ENCODE data around the gene MLF2.
A peak's percentile ranks its signal among the peaks of the same experiment; 100 is the strongest.

MLF2 gene

DNA sequence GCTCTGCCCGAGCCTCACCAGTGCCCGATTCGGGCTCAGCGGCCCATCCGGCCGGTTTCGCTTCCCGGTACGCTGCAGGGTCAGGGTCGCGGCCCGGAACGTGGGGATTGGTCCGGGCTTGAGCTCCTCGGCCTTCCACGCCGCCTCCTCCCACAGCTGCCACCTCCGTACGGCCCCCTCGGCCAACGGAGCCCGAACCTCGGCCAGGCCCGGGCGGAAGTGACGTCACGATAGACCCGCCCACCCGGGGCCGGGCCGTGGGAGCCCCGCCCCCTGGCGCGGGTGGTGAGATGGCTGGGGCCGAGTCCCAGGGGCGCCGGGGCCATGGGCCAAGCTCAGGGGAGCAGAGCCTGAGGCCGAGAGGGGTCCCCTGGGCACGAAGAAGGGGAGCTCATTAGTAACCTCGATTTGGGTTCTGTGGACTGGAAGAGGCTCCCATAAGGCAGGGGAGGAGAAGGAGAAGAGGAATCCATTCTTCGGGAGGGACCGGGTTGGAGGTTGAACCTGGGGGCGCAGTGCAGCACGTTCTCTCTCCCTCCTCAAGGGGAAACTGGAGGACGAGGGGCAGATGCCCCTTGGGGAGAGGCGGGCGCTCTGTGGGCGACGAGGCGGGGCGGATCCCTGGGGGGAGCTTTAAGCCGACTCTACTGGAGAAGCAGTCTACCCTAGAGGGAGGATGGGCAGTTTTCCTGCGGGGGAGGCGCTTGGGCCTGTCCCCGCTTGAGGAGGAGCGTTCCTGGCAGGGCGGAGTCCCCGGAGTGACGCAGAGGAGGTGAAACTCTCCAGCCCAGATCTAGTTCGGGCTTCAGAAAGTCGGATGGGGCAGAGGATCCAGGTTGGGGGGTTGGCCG is at the start of gene MLF2:
Gene MLF2, minus strand, starts transcription at position 221 of the 851 bp plus-strand sequence. CDS start 807 bp downstream, outside the sequence.
- peak; percentile 99 for DNase-seq

DNA sequence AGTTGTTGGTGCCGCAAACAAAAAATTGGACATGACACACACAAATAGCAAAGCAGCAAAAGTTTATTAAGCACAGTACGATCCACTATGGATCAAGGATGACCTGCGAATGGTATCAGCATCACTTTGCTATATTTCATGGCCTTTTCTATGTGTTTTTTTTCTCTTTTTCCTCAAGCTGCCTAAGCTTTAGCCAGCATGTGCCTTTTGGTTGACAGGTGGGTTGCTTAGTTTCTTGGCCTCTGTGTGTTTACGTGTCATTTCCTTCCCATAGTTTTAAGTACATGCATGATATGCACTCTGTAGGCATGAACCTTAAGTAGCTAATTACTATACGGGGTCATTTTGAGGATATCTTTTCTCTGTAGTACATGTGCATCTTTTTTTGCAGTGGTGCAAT is 46.2 kb upstream of the MLF2 start:
- DNase-seq: no peak

DNA sequence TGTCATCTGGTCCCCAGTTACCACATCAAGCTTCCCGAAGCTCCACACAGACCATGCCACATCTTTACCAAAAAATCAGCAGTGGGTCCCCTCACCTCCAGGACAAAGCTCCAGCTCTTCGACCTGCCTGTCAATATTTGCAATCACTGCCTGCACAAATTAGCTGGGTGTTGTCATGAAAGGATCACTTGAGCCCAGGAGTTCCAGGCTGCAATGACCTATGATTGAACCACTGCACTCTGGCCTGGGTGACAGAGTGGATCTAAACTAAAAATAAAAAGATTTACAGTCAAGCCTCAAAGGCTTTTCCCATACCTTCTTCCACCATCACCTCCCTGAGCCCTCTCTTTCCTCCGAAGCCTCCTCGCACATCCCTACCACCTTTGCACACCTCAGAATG is 43.6 kb upstream of the MLF2 start:
- DNase-seq: no peak

DNA sequence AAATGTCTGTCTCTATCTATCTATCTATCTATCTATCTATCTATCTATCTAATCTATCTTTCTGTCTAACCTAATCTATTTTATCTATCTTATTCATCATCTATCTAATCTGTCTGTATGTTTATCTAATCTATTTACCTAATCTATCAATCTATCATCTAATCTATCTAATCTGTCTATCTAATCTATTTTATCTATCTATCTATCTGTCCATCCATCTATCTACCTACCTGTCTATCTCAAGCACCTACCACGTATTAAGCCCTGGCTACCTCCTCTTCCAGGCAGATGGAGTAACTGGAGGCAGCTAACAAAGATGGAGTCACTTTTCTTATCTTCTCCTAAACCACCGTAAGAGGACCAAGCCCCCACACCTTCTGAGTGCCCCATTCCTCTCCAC is 42.1 kb upstream of the MLF2 start:
- DNase-seq: no peak

- DNase-seq: no peak
Measured at GRCh38 chr12:6792522-6793201, 39.7 kb upstream of the MLF2 start.

DNA sequence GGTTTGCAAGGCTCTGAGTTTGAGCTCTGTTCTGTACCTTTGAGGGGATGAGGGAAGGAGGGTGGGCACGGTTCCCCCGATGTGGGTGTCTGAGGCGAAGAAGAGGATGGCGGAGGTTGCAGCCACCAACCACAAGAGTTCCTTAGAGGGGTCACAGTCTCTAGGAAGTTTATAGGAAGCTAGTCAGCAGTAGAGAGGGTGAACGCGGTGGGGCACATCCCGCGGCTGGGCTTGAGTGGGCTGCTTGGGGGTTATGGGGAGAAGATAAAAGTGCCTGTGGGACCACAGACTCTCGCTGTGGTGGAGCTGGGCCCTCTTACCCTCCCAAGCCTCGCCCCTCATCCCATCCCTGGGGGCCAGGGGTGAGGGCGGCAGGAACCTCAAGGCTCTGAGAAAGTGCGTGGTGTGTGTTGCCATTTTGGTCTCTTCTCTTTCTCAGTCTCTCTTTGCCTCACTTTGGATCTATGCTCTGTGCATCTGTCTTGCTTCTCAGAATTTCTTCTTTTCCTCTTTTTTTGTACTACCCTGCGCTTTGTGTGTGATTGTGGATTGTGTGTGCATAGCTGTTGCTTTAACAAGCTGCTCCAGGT is 39.1 kb upstream of the MLF2 start:
- DNase-seq: no peak

- DNase-seq: no peak
Measured at GRCh38 chr12:6790496-6791150, 37.7 kb upstream of the MLF2 start.

DNA sequence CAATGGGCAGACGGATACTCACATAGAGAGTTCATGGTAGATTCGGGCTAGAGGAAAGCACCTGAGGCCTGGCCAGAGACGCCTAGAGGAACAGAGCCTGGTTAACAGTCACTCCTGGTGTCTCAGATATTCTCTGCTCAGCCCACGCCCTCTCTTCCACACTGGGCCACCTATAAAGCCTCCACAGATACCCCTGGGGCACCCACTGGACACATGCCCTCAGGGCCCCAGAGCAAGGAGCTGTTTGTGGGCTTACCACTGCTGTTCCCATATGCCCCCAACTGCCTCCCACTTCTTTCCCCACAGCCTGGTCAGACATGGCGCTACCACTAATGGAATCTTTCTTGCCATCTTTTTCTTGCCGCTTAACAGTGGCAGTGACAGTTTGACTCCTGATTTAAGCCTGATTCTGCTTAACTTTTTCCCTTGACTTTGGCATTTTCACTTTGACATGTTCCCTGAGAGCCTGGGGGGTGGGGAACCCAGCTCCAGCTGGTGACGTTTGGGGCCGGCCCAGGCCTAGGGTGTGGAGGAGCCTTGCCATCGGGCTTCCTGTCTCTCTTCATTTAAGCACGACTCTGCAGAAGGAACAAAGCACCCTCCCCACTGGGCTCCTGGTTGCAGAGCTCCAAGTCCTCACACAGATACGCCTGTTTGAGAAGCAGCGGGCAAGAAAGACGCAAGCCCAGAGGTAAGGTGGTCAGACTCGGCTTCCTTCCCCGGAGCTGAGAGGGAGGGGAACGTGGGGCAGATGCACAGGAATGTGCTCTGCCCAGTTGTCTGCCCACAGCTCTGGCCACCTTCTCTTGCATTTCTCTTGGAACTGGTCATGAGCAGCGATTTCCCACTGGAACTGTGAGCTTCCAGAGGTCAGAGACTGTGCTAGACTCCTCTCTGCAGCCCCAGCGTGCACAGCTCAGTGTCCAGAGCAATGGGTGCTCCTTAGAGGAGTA is 36.3 kb upstream of the MLF2 start, which contains the start of gene CD4:
Gene CD4, plus strand, starts transcription at position 557 of the 953 bp plus-strand sequence. CDS start 10,611 bp downstream, outside the sequence.
- DNase-seq: no peak

GRCh38 chr12:6787309-6787708 is 34.4 kb upstream of the MLF2 start:
- no peak for DNase-seq

GRCh38 chr12:6786416-6787094 is 33.6 kb upstream of the MLF2 start:
- no peak for DNase-seq

DNA sequence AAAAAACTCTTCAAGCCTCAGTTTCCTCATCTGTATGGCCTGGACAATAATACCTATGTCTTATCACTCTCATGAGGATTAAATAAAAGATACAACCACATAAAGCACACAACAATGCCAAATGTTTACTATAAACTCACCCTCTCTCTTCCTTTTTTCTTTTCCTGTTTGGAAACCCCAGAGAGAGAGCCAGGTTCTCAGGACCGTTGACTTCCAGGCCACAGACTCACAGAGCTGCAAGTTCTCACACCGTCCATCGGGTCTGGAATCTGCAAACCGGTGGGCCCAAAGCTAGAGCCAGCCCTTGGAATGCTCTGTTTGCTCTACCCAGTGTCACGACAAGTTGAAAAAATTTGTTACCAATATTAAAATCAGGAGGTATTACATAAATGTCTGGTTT is 31.8 kb upstream of the MLF2 start:
- no peak for DNase-seq

GRCh38 chr12:6784296-6784695 is 31.4 kb upstream of the MLF2 start:
- DNase-seq: no peak

DNA sequence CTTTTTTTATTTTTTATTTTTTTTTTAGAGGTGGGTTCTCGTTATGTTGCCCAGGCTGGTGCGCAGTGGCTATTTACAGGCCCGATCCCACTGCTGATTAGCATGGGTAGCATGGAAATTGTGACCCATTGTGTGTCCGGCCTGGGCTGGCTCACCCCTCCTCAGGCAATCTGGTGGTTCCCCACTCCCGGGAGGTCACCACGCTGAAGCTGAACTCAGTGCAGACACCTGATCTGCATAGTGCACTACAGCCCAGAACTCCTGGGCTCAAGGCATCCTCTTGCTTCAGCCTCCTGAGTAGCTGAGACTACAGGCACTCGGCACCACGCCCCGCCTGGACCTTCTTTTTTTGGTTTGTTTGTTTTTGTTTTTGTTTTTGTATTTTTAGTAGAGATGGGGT is 30.9 kb upstream of the MLF2 start:
- DNase-seq: no peak

- no peak for DNase-seq
Measured at GRCh38 chr12:6782850-6783566, 30.1 kb upstream of the MLF2 start.

- DNase-seq: no peak
Measured at GRCh38 chr12:6782119-6782518, 29.2 kb upstream of the MLF2 start.

GRCh38 chr12:6780573-6780972 is 27.6 kb upstream of the MLF2 start:
- DNase-seq: no peak

DNA sequence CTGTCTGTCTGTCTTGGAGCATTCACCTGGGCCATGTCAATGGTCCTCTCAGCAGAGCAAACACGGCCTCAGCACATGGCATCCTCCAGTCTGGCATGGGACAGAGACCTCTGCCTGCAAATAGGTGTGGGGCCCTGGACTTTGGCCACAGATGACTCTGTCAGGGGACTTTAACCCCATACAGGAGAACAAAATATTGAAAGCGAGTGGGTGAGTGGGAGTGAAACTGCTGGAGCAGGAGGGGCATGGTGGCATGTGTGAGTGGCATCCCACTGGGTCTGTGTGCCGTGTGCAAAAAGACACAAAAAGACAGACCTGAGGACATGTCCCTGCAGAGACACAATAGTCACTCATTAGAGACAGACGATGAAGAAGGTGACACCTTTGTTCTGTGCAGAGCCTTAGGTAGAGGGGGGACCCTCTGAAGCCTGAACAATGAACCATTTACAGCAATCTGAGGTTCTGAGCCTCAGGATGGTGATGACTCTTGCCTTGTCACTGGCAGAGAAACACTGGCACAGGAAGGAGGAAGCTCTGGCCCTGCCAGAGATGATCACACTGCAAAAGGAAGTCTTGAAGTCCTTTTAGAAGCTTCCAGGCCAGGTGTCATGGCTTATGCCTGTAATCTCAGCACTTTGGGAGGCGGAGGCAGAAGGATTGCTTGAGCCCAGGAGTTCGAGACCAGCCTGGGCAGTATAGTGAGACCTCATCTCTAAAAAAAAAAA is 26.9 kb upstream of the MLF2 start:
- DNase-seq: no peak

GRCh38 chr12:6778574-6779550 is 25.9 kb upstream of the MLF2 start:
- peak; percentile 96 for DNase-seq

DNA sequence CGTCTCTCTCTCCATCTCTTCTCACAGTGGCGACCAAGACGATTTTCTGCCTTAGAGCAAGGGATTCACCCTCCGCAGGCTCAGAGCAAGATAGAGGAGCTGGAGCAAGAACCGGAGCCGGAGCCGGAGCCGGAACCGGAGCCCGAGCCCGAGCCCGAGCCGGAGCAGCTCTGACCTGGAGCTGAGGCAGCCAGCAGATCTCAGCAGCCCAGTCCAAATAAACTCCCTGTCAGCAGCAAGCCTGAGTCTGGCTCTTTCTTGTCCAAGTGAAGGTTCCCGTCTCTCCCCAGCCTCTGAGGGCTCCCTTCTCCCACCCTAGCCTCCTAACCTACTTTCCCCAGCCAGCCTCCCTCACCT is 25.3 kb upstream of the MLF2 start:
- no peak for DNase-seq
